Fibroblast of lung (primary cell): Measurements from ENCODE around the gene L3MBTL4. TPM values are rescaled to one million over a fixed set of nuclear protein-coding genes. Genes with fewer than 3 reads are reported as not detected.
A peak's percentile ranks its signal among the peaks of the same experiment; 100 is the strongest.

ENCODE experiments used
- DNase-seq, 2 donors: peaks; one replicate each; pipeline versions ENCODE4 v3.0.0 to v3.0.0-alpha.2; 2010; ENCODE audit warnings: low read depth in 2 of 2
- H2AFZ ChIP-seq: 2 replicates; pipeline ENCODE4 v1.5.1; 2012; ENCODE audit warnings: low read length, control low read depth, inconsistent platforms
- H3K27ac ChIP-seq: 2 replicates; pipeline ENCODE4 v1.5.1; 2011; ENCODE audit warnings: low read length, control low read depth; ENCODE audit not compliant: insufficient read depth
- H3K27me3 ChIP-seq: 2 replicates; pipeline ENCODE4 v1.5.1; 2011; ENCODE audit warnings: mild to moderate bottlenecking, low read length; ENCODE audit not compliant: control insufficient read depth, insufficient read depth
- H3K36me3 ChIP-seq: 2 replicates; pipeline ENCODE4 v1.5.1; 2011; ENCODE audit warnings: low read length; ENCODE audit not compliant: control insufficient read depth, insufficient read depth
- H3K4me1 ChIP-seq: 2 replicates; pipeline ENCODE4 v1.5.1; 2011; ENCODE audit warnings: low read length; ENCODE audit not compliant: control insufficient read depth, insufficient read depth; ENCODE audit errors: extremely low read depth
- H3K4me2 ChIP-seq: 2 replicates; pipeline ENCODE4 v1.5.1; 2011; ENCODE audit warnings: low read length, control low read depth; ENCODE audit not compliant: insufficient read depth; ENCODE audit errors: extremely low read depth
- H3K4me3 ChIP-seq, 4 experiments: fragments of 200-600 bp in 1 of 4; sonication (generic) in 1 of 4; replicated peaks in 1 of 4; 2 replicates each; pipeline ENCODE4 v1.5.1; 2011 to 2016; ENCODE audit warnings: low read length in 4 of 4, low read depth in 3 of 4, mild to moderate bottlenecking in 3 of 4, control low read depth in 2 of 4, inconsistent platforms in 1 of 4, mixed read lengths in 1 of 4; ENCODE audit not compliant: insufficient read depth in 1 of 4; ENCODE audit errors: control extremely low read depth in 1 of 4
- H3K79me2 ChIP-seq: 2 replicates; pipeline ENCODE4 v1.5.1; 2012; ENCODE audit warnings: mild to moderate bottlenecking, low read length, inconsistent platforms; ENCODE audit not compliant: control insufficient read depth, insufficient read depth
- H3K9ac ChIP-seq: 2 replicates; pipeline ENCODE4 v1.5.1; 2011; ENCODE audit warnings: mild to moderate bottlenecking, low read length, control low read depth; ENCODE audit not compliant: insufficient read depth
- H3K9me3 ChIP-seq: 2 replicates; pipeline ENCODE4 v1.5.1; 2012; ENCODE audit warnings: low read depth, low read length; ENCODE audit not compliant: control insufficient read depth, insufficient read depth
- H4K20me1 ChIP-seq: 2 replicates; pipeline ENCODE4 v1.5.1; 2011; ENCODE audit warnings: low read length; ENCODE audit not compliant: control insufficient read depth, insufficient read depth; ENCODE audit errors: extremely low read depth
- CTCF ChIP-seq, 2 donors: IDR thresholded peaks in 1 of 2; conservative IDR thresholded peaks in 1 of 2; 1 replicate in 1 of 2; 2 replicates in 1 of 2; pipeline ENCODE4 v1.5.1; 2011 to 2012; ENCODE audit warnings: low read length in 2 of 2, control low read depth in 1 of 2, inconsistent platforms in 1 of 2, low read depth in 1 of 2, mild to moderate bottlenecking in 1 of 2
- EZH2 ChIP-seq: IDR thresholded peaks from 2 replicates; pipeline ENCODE4 v1.5.1; 2012; ENCODE audit warnings: low read length, control low read depth, mild to moderate bottlenecking; ENCODE audit errors: missing control alignments
- polyA minus RNA-seq: library from RNA; depleted of rRNA, polyadenylated mRNA; stranded (reverse); fragments of >200 nt; gene quantifications from 2 replicates; pipeline ENCODE4 v1.2.3, GENCODE V29; 2011; ENCODE audit warnings: low replicate concordance
- polyA plus RNA-seq, 2 donors: library from polyadenylated mRNA; depleted of rRNA in 1 of 2; stranded (reverse) in 1 of 2; unstranded in 1 of 2; fragments of >200 nt; gene quantifications; 2 replicates each; pipeline ENCODE4 v1.2.1, GENCODE V29; 2011 to 2012; ENCODE audit warnings: missing spikeins in 1 of 2
- total RNA-seq: library from RNA; depleted of rRNA; stranded (reverse); fragments of >200 nt; gene quantifications from 2 replicates; pipeline ENCODE4 v1.2.1, GENCODE V29; 2014

The L3MBTL4 gene
- total RNA-seq (0.33 and 1.3 TPM in 2 replicates), polyA plus RNA-seq (0.02 and 0.06 TPM in 2 replicates), polyA minus RNA-seq (not detected in 2 replicates)
- polyA plus RNA-seq (2012): 0.02 TPM in 1 of 2 replicates, not detected in the other

- Histone ChIP-seq H3K27ac (no peak within 1 kb of the TSS), H3K4me3 (peak within 1 kb of the TSS in 3 of 4 experiments; percentile 28 to 61 (median 46)), H3K79me2 (no peaks in the 10 kb centered on the region), H3K4me1 (no peaks in the 10 kb centered on the region), H3K36me3 (no peaks in the 10 kb centered on the region), H2AFZ (no peak within 1 kb of the TSS), H4K20me1 (no peaks in the 10 kb centered on the region), H3K9ac (no peak within 1 kb of the TSS), H3K4me2 (peak within 1 kb of the TSS; percentile 23), H3K27me3 (peaks cover 5% of the 10 kb centered on the region), H3K9me3 (no peaks in the 10 kb centered on the region)
- no peak for DNase-seq
- TF ChIP-seq CTCF (conservative IDR thresholded peaks at IDR 0.05 in 1 of 2, IDR thresholded peaks at IDR 0.05 in 1 of 2; ENCODE audit: low read depth in 1 of 2, low read length in 2 of 2): no peak
- TF ChIP-seq EZH2: no peak
These were observed at the start of gene L3MBTL4 for GRCh38 chr18:6414723-6415417. TSS of gene L3MBTL4 (minus strand) at chr18:6414911. CDS start at chr18:6311625, 103,286 bp downstream.

- H3K9me3 ChIP-seq: no peaks in the 10 kb centered on the region
- TF ChIP-seq CTCF (conservative IDR thresholded peaks at IDR 0.05 in 1 of 2, IDR thresholded peaks at IDR 0.05 in 1 of 2; ENCODE audit: low read depth in 1 of 2, low read length in 2 of 2): no peak
These were observed 37.5 kb upstream of the L3MBTL4 start for GRCh38 chr18:6452194-6452593.

GRCh38 chr18:6449213-6449612 lies 34.5 kb upstream of the L3MBTL4 start:
- DNase-seq: no peak
- no peaks in the 10 kb centered on the region for H3K9me3 ChIP-seq
- no peak overlapping the region for H3K27ac ChIP-seq
- no peaks in the 10 kb centered on the region for H3K27me3 ChIP-seq
- no peak overlapping the region for H3K9ac ChIP-seq
- TF ChIP-seq EZH2 (no peak), CTCF (conservative IDR thresholded peaks at IDR 0.05 in 1 of 2, IDR thresholded peaks at IDR 0.05 in 1 of 2; ENCODE audit: low read depth in 1 of 2, low read length in 2 of 2) (no peak)
- no peak overlapping the region for H2AFZ ChIP-seq
- H3K4me2 ChIP-seq: no peak overlapping the region
- no peaks in the 10 kb centered on the region for H3K4me1 ChIP-seq
- H4K20me1 ChIP-seq: no peaks in the 10 kb centered on the region
- H3K4me3 ChIP-seq: no peak overlapping the region
- no peaks in the 10 kb centered on the region for H3K79me2 ChIP-seq
- no peaks in the 10 kb centered on the region for H3K36me3 ChIP-seq

More at GRCh38 chr18:6452194-6452593, 37.5 kb upstream of the L3MBTL4 start:
- no peaks in the 10 kb centered on the region for H3K27me3 ChIP-seq
- no peaks in the 10 kb centered on the region for H3K4me1 ChIP-seq
- no peak for DNase-seq
- no peak overlapping the region for H3K27ac ChIP-seq
- H3K4me3 ChIP-seq: no peak overlapping the region
- no peaks in the 10 kb centered on the region for H3K36me3 ChIP-seq
- H3K9ac ChIP-seq: no peak overlapping the region
- no peak overlapping the region for H3K4me2 ChIP-seq
- no peak overlapping the region for H2AFZ ChIP-seq
- H4K20me1 ChIP-seq: no peaks in the 10 kb centered on the region
- no peaks in the 10 kb centered on the region for H3K79me2 ChIP-seq
